Activated naive CD4-positive, alpha-beta T cell treated with anti-CD3 and anti-CD28 coated beads for 36 hours (primary cell): ENCODE measurements around the gene ARMC6. TPM values are rescaled to one million over a fixed set of nuclear protein-coding genes. Genes with fewer than 3 reads are reported as not detected.

Source experiments
- CTCF ChIA-PET: fragments of 350-600 bp; sonication (Branson Sonifier 250); formaldehyde crosslinking; loops from one replicate; lab custom pipeline; 2021; ENCODE audit warnings: antibody characterized with exemption; lab: Charles Lee
- DNase-seq: peaks from one replicate; pipeline ENCODE4 v3.0.0-alpha.2; 2020
- H3K27ac Mint-ChIP-seq: one replicate; pipeline ENCODE4 v1.8.0; 2021; ENCODE audit warnings: mild to moderate bottlenecking, mixed read lengths
- H3K27me3 Mint-ChIP-seq: one replicate; pipeline ENCODE4 v1.8.0; 2021; ENCODE audit warnings: low read depth, mixed read lengths
- H3K36me3 Mint-ChIP-seq: one replicate; pipeline ENCODE4 v1.8.0; 2021; ENCODE audit warnings: low read depth, mixed read lengths
- H3K4me1 Mint-ChIP-seq: one replicate; pipeline ENCODE4 v1.8.0; 2021; ENCODE audit warnings: low read depth, mixed read lengths
- H3K4me3 Mint-ChIP-seq: one replicate; pipeline ENCODE4 v1.8.0; 2021; ENCODE audit warnings: mild to moderate bottlenecking, moderate library complexity, mixed read lengths
- H3K9me3 Mint-ChIP-seq: one replicate; pipeline ENCODE4 v1.8.0; 2021; ENCODE audit warnings: mixed read lengths
- intact Hi-C: fragments of 100-400 bp; cut with micrococcal nuclease; formaldehyde crosslinking; loops from one replicate; pipeline ENCODE4 v1.15.1; 2023
- total RNA-seq, 2 experiments: library from RNA; stranded (reverse); gene quantifications; one replicate each; pipeline ENCODE4 v1.2.3, GENCODE V29; 2021

ARMC6 gene
- total RNA-seq, 2 experiments from 2014 or later, result 24.2 to 24.6 TPM

GRCh38 chr19:19107654-19108053, 74.3 kb downstream of the ARMC6 start:
- no peak for DNase-seq
- no peak overlapping the region for H3K27ac Mint-ChIP-seq
- intact Hi-C loops, result no loop called here
- CTCF ChIA-PET, result interaction anchor here (0.6 to 0.7 kb wide), 3 partner anchors 10 to 261 kb away, joined by 3 to 6 read pairs (median 3); no protein-coding TSS in a partner anchor
- no peaks in the 10 kb centered on the region for H3K4me1 Mint-ChIP-seq
- no peaks in the 10 kb centered on the region for H3K9me3 Mint-ChIP-seq
- no peak overlapping the region for H3K4me3 Mint-ChIP-seq
- H3K36me3 Mint-ChIP-seq, result no peaks in the 10 kb centered on the region
- H3K27me3 Mint-ChIP-seq, result no peaks in the 10 kb centered on the region

Other genes with a start within 250 kb of the ARMC6 start
- gene COMP, start 242.3 kb upstream of the ARMC6 start, total RNA-seq, result not detected
- gene UPF1, start 201.6 kb upstream of the ARMC6 start, total RNA-seq, result 100 to 1,000 TPM in 1 of 2 experiments, 10 to 100 TPM in 1; 95.0 to 105 TPM
- gene CERS1, start 137.4 kb upstream of the ARMC6 start, total RNA-seq, result not detected
- gene COPE, start 114.2 kb upstream of the ARMC6 start, total RNA-seq, result 100 to 1,000 TPM; 199 to 200 TPM
- gene DDX49, start 113.9 kb upstream of the ARMC6 start, total RNA-seq, result 10 to 100 TPM; 48.3 to 50.1 TPM
- not detected for gene HOMER3, start 92.4 kb upstream of the ARMC6 start, total RNA-seq
- gene SUGP2, start 86 bp upstream of the ARMC6 start, total RNA-seq, result 100 to 1,000 TPM; 149 to 154 TPM
- gene SLC25A42, start 30.4 kb downstream of the ARMC6 start, total RNA-seq, result 1 to 10 TPM; 6.7 to 8.5 TPM
- gene TMEM161A, start 104.9 kb downstream of the ARMC6 start, total RNA-seq, result 10 to 100 TPM; 18.1 to 18.3 TPM
- gene MEF2B, start 136.7 kb downstream of the ARMC6 start, total RNA-seq, result 1 to 10 TPM; 3.1 to 4.6 TPM
- 10 to 100 TPM; 14.0 to 16.1 TPM for gene BORCS8, start 158.5 kb downstream of the ARMC6 start, total RNA-seq
- gene RFXANK, start 158.7 kb downstream of the ARMC6 start, total RNA-seq, result 10 to 100 TPM; 48.4 to 49.3 TPM
- 10 to 100 TPM; 32.4 to 34.2 TPM for gene NR2C2AP, start 169.8 kb downstream of the ARMC6 start, total RNA-seq
- gene NCAN, start 178.4 kb downstream of the ARMC6 start, total RNA-seq, result not detected
- gene TM6SF2, start 239.7 kb downstream of the ARMC6 start, total RNA-seq, result not detected